GM19043 (cell line): ENCODE measurements around the gene NTMT1.

Source experiments
- ATAC-seq: cut with Tn5 transposase; IDR thresholded peaks from one replicate; pipeline ENCODE4 v1.9.1; 2021; ENCODE audit warnings: low read depth; ENCODE audit not compliant: unreplicated experiment

NTMT1 gene

GRCh38 chr9:129672702-129673101 is 46.7 kb downstream of the NTMT1 start:
- ATAC-seq: no peak

- no peak for ATAC-seq
Observed at GRCh38 chr9:129673602-129674001, 47.6 kb downstream of the NTMT1 start.

- no peak for ATAC-seq
Observed at GRCh38 chr9:129674229-129674628, 48.3 kb downstream of the NTMT1 start.

GRCh38 chr9:129675620-129676019 is 49.7 kb downstream of the NTMT1 start:
- no peak for ATAC-seq

GRCh38 chr9:129676287-129676686 is 50.3 kb downstream of the NTMT1 start:
- no peak for ATAC-seq

GRCh38 chr9:129676975-129677374 is 51.0 kb downstream of the NTMT1 start:
- ATAC-seq: no peak

GRCh38 chr9:129677456-129677855 is 51.5 kb downstream of the NTMT1 start:
- no peak for ATAC-seq

- no peak for ATAC-seq
Observed at GRCh38 chr9:129678844-129679243, 52.9 kb downstream of the NTMT1 start.

GRCh38 chr9:129679537-129679936 is 53.6 kb downstream of the NTMT1 start:
- ATAC-seq: no peak

- ATAC-seq: no peak
Observed at GRCh38 chr9:129681924-129682323, 56.0 kb downstream of the NTMT1 start.

- no peak for ATAC-seq
Observed at GRCh38 chr9:129682381-129682780, 56.4 kb downstream of the NTMT1 start.

GRCh38 chr9:129685220-129685932 is 59.4 kb downstream of the NTMT1 start:
- ATAC-seq: no peak
